PFSK-1 (cell line): Measurements from ENCODE around the gene CHRNA3.

Source experiments
- FOXP2 ChIP-seq: optimal IDR thresholded peaks from 2 replicates; pipeline ENCODE3; 2011; ENCODE audit warnings: borderline replicate concordance, control low read depth, inconsistent platforms; ENCODE audit not compliant: insufficient read depth; ENCODE audit errors: extremely low read length, extremely low read depth
- POLR2AphosphoS5 ChIP-seq: IDR thresholded peaks from 2 replicates; pipeline ENCODE4 v1.6.1; 2012; ENCODE audit warnings: low read depth, mild to moderate bottlenecking, control low read depth, low read length, moderate library complexity
- SIN3A ChIP-seq: IDR thresholded peaks from 2 replicates; pipeline ENCODE4 v1.6.1; 2012; ENCODE audit warnings: mild to moderate bottlenecking, low read length, moderate library complexity, borderline replicate concordance; ENCODE audit not compliant: insufficient read depth
- TAF1 ChIP-seq: IDR thresholded peaks from 2 replicates; pipeline ENCODE4 v1.6.1; 2012; ENCODE audit warnings: low read length, control low read depth, borderline replicate concordance; ENCODE audit not compliant: insufficient read depth
- TF ChIP-seq, protein P1 (sequence below), 2 experiments: IDR thresholded peaks; 2 replicates each; pipeline versions ENCODE4 v1.6.1 to v1.8.0; 2011 to 2012; ENCODE audit warnings: low read depth in 2 of 2, low read length in 2 of 2, control low read depth in 1 of 2, inconsistent platforms in 1 of 2, mild to moderate bottlenecking in 1 of 2, moderate library complexity in 1 of 2; ENCODE audit not compliant: insufficient read depth in 1 of 2

Gene CHRNA3

DNA sequence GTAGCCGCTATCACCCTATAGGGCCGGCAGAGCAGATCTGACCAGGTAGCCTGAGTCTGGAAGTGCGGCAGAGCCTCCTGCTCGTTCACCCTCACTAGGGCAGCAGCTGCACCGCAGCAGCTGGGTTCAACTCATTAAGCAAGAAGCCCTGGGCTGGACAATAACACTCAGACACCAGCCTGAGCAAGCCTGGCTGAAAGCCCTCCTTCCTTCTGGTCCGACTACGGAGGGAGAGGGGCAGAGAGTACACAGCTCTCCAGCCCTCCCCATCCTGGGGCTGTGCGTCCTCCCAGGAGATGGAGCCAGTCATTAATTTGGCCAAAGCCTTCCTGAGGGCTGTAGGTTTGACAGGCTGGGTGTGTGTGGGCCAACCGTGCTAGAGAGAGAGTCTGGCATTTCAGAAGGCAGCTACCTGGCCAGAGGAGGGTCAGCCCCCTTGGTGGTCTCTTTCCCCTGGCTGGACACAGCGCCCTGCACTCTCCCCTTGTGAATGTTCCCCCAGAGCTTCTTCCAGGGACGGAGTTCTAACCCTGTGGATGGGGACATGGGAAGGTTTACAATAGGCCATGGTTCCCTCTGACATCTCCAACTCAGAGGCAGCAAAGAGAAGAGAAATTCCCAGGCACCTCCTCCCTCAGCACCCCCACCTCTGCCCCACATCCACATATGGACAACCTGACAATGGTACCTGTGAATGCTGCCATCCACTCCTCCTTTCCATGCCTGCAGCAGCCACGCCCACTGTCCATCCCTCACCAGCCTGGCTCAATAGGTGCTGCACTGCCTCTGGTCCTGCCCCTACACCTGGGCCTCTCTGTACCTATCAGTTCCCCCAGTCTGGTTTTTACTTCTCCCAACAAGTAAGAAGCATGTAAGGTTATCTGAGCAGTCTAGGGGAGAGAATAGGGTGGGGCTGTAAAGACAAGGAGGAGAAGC is 13.7 kb upstream of the CHRNA3 start:
- TF ChIP-seq POLR2AphosphoS5: no peak
- no peak for TF ChIP-seq TAF1
- TF ChIP-seq, protein P1, sequence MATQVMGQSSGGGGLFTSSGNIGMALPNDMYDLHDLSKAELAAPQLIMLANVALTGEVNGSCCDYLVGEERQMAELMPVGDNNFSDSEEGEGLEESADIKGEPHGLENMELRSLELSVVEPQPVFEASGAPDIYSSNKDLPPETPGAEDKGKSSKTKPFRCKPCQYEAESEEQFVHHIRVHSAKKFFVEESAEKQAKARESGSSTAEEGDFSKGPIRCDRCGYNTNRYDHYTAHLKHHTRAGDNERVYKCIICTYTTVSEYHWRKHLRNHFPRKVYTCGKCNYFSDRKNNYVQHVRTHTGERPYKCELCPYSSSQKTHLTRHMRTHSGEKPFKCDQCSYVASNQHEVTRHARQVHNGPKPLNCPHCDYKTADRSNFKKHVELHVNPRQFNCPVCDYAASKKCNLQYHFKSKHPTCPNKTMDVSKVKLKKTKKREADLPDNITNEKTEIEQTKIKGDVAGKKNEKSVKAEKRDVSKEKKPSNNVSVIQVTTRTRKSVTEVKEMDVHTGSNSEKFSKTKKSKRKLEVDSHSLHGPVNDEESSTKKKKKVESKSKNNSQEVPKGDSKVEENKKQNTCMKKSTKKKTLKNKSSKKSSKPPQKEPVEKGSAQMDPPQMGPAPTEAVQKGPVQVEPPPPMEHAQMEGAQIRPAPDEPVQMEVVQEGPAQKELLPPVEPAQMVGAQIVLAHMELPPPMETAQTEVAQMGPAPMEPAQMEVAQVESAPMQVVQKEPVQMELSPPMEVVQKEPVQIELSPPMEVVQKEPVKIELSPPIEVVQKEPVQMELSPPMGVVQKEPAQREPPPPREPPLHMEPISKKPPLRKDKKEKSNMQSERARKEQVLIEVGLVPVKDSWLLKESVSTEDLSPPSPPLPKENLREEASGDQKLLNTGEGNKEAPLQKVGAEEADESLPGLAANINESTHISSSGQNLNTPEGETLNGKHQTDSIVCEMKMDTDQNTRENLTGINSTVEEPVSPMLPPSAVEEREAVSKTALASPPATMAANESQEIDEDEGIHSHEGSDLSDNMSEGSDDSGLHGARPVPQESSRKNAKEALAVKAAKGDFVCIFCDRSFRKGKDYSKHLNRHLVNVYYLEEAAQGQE (IDR thresholded peaks at IDR 0.05; ENCODE audit: insufficient read depth in 1 of 2, low read depth in 2 of 2, low read length in 2 of 2): no peak
- TF ChIP-seq SIN3A: no peak
- no peak for TF ChIP-seq FOXP2

DNA sequence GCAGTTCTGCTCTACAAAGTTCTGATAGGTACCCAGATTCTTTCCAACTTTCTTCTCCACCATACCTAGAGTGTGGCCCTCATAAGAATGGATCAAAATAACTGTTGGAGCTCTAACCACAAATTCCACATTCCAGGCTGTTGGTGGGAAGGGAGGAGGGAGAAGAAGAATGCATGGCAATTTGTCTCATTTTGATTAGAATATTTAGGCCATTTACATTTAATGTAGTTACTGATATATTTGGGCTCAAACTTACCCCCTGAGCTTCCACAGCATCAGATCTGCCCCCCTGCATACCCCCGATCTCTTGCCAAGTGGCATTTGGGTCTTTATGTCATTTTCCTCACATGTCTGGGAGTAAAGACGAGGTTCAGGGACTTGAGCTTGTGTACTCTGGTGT is 12.6 kb upstream of the CHRNA3 start:
- TF ChIP-seq SIN3A (no peak), FOXP2 (no peak), POLR2AphosphoS5 (no peak), TAF1 (no peak)
- TF ChIP-seq, protein P1 (IDR thresholded peaks at IDR 0.05; ENCODE audit: insufficient read depth in 1 of 2, low read depth in 2 of 2, low read length in 2 of 2): no peak

DNA sequence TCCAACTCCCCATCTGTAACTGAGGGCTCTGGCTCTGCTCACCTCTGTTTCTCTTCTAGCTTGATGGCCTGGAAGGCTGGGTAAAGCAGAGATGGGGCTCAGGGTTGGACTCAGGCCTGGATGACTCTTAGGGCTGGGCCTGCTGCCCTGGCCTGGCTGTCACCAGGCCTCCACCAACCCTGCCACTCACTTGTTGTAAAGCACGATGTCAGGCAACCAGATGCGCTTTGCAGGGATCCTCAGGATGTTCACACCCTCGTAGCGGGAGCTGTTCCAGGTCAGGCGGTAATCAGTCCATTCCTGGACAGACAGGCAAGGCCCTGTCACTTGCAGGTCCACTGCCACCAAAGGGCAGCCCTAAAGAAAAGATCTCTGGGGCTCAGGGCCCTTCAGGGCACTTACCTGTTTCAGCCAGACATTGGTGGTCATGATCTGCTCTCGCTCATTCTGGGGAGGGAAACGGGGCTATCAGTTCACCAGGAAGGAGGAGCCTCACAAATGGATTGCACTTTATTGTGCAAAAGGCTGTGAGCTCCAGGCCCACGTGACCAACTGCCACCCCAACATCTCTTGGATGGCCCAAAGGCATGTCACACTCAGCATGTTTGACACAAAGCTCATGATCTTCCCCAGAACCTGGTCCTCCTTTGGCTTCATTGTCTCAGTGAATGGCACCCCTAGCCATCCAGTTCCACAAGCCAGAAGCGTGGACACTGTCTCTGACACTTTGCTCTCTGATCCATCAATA is 10.3 kb upstream of the CHRNA3 start:
- TF ChIP-seq FOXP2: no peak
- TF ChIP-seq POLR2AphosphoS5: no peak
- TF ChIP-seq TAF1: no peak
- no peak for TF ChIP-seq SIN3A
- TF ChIP-seq, protein P1 (IDR thresholded peaks at IDR 0.05; ENCODE audit: insufficient read depth in 1 of 2, low read depth in 2 of 2, low read length in 2 of 2): no peak

DNA sequence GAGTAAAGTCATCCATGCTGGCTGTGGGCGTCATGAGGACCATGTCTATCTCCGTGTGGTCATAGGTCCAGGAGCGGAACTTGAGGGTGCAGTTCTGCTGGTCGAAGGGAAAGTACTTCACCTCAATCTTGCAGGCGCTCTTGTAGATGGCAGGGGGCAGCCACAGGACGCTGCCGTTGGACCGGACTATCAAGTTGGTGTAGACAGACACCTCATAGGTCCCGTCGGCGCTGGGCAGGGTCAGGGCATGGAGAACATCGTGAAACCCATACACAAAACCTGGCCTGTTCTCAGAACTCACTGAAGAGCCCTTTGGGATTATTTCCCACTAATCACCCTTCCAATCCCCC is 8.9 kb upstream of the CHRNA3 start:
- TF ChIP-seq SIN3A: no peak
- TF ChIP-seq POLR2AphosphoS5: no peak
- TF ChIP-seq, protein P1 (IDR thresholded peaks at IDR 0.05; ENCODE audit: insufficient read depth in 1 of 2, low read depth in 2 of 2, low read length in 2 of 2): no peak
- TF ChIP-seq TAF1: no peak
- TF ChIP-seq FOXP2: no peak
